ENCODE measurements around the gene VCX3A.
"Not testable (repeated sequence)": the region's sequence is repeated elsewhere in the genome, so short reads cannot be mapped to it uniquely, and the experiment has no call there.

Gene VCX3A

DNA sequence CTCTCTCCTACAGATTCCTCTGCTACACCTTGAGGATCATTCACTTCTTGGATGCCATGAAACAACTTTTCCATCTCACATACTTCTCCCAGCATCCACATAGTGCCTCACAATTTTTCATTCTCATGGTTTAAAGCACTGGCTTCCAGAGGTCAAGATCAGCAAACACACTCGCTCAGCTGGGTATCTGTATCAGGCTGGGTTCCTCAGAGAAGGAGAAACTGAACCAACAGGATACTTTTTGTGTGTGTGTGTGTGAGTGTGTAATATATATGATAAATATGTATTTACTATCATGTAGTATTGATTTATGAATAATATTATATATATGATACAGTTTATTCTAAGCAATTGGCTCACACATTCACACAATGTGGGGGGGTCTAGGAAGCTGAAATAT, at the start of gene VCX3A:
Gene VCX3A, minus strand, starts transcription at position 101 of the 400 bp plus-strand sequence. CDS start 621 bp downstream, outside the sequence.
- not testable (repeated sequence) for H3K27ac ChIP-seq (ENCODE audit: low read length); H3K9me2 ChIP-seq (replicated peaks; ENCODE audit: insufficient read depth, low read length); H3K9ac ChIP-seq (ENCODE audit: low read length); H3F3A ChIP-seq (ENCODE audit: insufficient read depth, low read length); H3K79me2 ChIP-seq (ENCODE audit: low read length); H3K36me3 ChIP-seq (replicated peaks; ENCODE audit: insufficient read depth, low read length); H3K4me1 ChIP-seq (ENCODE audit: low read length); H3K9me3 ChIP-seq (replicated peaks; ENCODE audit: insufficient read depth, low read length); H2AFZ ChIP-seq (ENCODE audit: low read length); H3K27me3 ChIP-seq (replicated peaks; ENCODE audit: insufficient read depth, low read length); H4K20me1 ChIP-seq (ENCODE audit: insufficient read depth, low read length); H3K4me3 ChIP-seq (ENCODE audit: low read length); DNase-seq; H3K4me2 ChIP-seq (ENCODE audit: low read depth, low read length)

GRCh38 chrX:6574762-6575161, 39.8 kb upstream of the VCX3A start:
- no peaks in the 10 kb centered on the region for H3K79me2 ChIP-seq (ENCODE audit: low read length)
- TF ChIP-seq EZH2phosphoT487 (IDR thresholded peaks at IDR 0.05; ENCODE audit: low read length), result no peak
- TF ChIP-seq, protein P1, sequence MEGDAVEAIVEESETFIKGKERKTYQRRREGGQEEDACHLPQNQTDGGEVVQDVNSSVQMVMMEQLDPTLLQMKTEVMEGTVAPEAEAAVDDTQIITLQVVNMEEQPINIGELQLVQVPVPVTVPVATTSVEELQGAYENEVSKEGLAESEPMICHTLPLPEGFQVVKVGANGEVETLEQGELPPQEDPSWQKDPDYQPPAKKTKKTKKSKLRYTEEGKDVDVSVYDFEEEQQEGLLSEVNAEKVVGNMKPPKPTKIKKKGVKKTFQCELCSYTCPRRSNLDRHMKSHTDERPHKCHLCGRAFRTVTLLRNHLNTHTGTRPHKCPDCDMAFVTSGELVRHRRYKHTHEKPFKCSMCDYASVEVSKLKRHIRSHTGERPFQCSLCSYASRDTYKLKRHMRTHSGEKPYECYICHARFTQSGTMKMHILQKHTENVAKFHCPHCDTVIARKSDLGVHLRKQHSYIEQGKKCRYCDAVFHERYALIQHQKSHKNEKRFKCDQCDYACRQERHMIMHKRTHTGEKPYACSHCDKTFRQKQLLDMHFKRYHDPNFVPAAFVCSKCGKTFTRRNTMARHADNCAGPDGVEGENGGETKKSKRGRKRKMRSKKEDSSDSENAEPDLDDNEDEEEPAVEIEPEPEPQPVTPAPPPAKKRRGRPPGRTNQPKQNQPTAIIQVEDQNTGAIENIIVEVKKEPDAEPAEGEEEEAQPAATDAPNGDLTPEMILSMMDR (IDR thresholded peaks at IDR 0.05; ENCODE audit: low read length), result peak; percentile 16; the same call in 1 of the 2 replicates
- no peak overlapping the region for H3K4me3 ChIP-seq (ENCODE audit: low read length)
- H4K20me1 ChIP-seq (ENCODE audit: insufficient read depth, low read length), result no peaks in the 10 kb centered on the region
- no peaks in the 10 kb centered on the region for H3K4me1 ChIP-seq (ENCODE audit: low read length)
- H2AFZ ChIP-seq (ENCODE audit: low read length), result no peak overlapping the region
- H3K36me3 ChIP-seq (replicated peaks; ENCODE audit: insufficient read depth, low read length), result no peaks in the 10 kb centered on the region
- H3K9me2 ChIP-seq (replicated peaks; ENCODE audit: insufficient read depth, low read length), result no peaks in the 10 kb centered on the region
- no peak for DNase-seq
- no peaks in the 10 kb centered on the region for H3K27me3 ChIP-seq (replicated peaks; ENCODE audit: insufficient read depth, low read length)
- H3K9ac ChIP-seq (ENCODE audit: low read length), result no peak overlapping the region
- no peak overlapping the region for H3K4me2 ChIP-seq (ENCODE audit: low read depth, low read length)
- no peaks in the 10 kb centered on the region for H3K9me3 ChIP-seq (replicated peaks; ENCODE audit: insufficient read depth, low read length)
- H3K27ac ChIP-seq (ENCODE audit: low read length), result no peak overlapping the region
- H3F3A ChIP-seq (ENCODE audit: insufficient read depth, low read length), result no peaks in the 10 kb centered on the region

DNA sequence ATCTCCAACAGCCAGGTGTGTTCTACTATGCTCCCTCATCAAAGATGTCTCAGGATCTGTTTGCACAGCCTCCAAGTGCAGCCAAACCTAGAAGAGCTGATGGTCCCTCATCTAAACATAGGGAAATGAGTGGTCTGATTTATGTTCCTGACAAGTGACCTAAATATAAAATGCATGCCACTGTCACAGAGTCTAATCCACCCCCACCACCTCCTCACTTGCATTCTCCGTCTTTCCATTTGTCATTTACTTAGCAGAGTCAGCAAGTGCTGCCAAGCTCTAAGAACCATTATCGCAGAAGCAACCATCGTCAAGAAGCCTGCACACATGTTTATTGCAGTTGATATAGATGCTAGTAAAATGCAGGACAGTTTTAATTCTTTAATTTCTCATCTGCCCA, 33.1 kb upstream of the VCX3A start:
- H3K4me1 ChIP-seq (ENCODE audit: low read length), result no peaks in the 10 kb centered on the region
- no peaks in the 10 kb centered on the region for H3K36me3 ChIP-seq (replicated peaks; ENCODE audit: insufficient read depth, low read length)
- H3K79me2 ChIP-seq (ENCODE audit: low read length), result no peaks in the 10 kb centered on the region
- no peak overlapping the region for H3K4me2 ChIP-seq (ENCODE audit: low read depth, low read length)
- no peak for TF ChIP-seq EZH2 (optimal IDR thresholded peaks at IDR 0.05; ENCODE audit: low read depth, low read length)
- H3K9me3 ChIP-seq (replicated peaks; ENCODE audit: insufficient read depth, low read length), result no peaks in the 10 kb centered on the region
- no peaks in the 10 kb centered on the region for H4K20me1 ChIP-seq (ENCODE audit: insufficient read depth, low read length)
- DNase-seq, result no peak
- H3K9ac ChIP-seq (ENCODE audit: low read length), result no peak overlapping the region
- no peak overlapping the region for H2AFZ ChIP-seq (ENCODE audit: low read length)
- no peaks in the 10 kb centered on the region for H3F3A ChIP-seq (ENCODE audit: insufficient read depth, low read length)
- no peak overlapping the region for H3K27ac ChIP-seq (ENCODE audit: low read length)
- H3K4me3 ChIP-seq (ENCODE audit: low read length), result no peak overlapping the region
- H3K27me3 ChIP-seq (replicated peaks; ENCODE audit: insufficient read depth, low read length), result no peaks in the 10 kb centered on the region
- no peaks in the 10 kb centered on the region for H3K9me2 ChIP-seq (replicated peaks; ENCODE audit: insufficient read depth, low read length)

- H3K9ac ChIP-seq (ENCODE audit: low read length), result no peak overlapping the region
Observed at GRCh38 chrX:6558979-6559378, 24.1 kb upstream of the VCX3A start.

More at GRCh38 chrX:6558979-6559378, 24.1 kb upstream of the VCX3A start:
- no peak overlapping the region for H2AFZ ChIP-seq (ENCODE audit: low read length)
- no peak overlapping the region for H3K27ac ChIP-seq (ENCODE audit: low read length)
- H3K36me3 ChIP-seq (replicated peaks; ENCODE audit: insufficient read depth, low read length), result no peaks in the 10 kb centered on the region
- no peaks in the 10 kb centered on the region for H3K9me3 ChIP-seq (replicated peaks; ENCODE audit: insufficient read depth, low read length)
- no peak for TF ChIP-seq EZH2 (optimal IDR thresholded peaks at IDR 0.05; ENCODE audit: low read depth, low read length)
- no peak for TF ChIP-seq EZH2phosphoT487 (IDR thresholded peaks at IDR 0.05; ENCODE audit: low read length)
- TF ChIP-seq, protein P1 (IDR thresholded peaks at IDR 0.05; ENCODE audit: low read length), result no peak
- H3K4me3 ChIP-seq (ENCODE audit: low read length), result no peak overlapping the region
- no peaks in the 10 kb centered on the region for H4K20me1 ChIP-seq (ENCODE audit: insufficient read depth, low read length)
- no peak overlapping the region for H3K4me2 ChIP-seq (ENCODE audit: low read depth, low read length)
- H3K4me1 ChIP-seq (ENCODE audit: low read length), result no peaks in the 10 kb centered on the region
- no peaks in the 10 kb centered on the region for H3F3A ChIP-seq (ENCODE audit: insufficient read depth, low read length)
- no peaks in the 10 kb centered on the region for H3K79me2 ChIP-seq (ENCODE audit: low read length)
- H3K27me3 ChIP-seq (replicated peaks; ENCODE audit: insufficient read depth, low read length), result no peaks in the 10 kb centered on the region
- H3K9me2 ChIP-seq (replicated peaks; ENCODE audit: insufficient read depth, low read length), result no peaks in the 10 kb centered on the region
- DNase-seq, result no peak
